Endothelial cell of umbilical vein (primary cell): Measurements from ENCODE around the gene PODXL2. TPM values are rescaled to one million over a fixed set of nuclear protein-coding genes. Genes with fewer than 3 reads are reported as not detected.

Experiments
- BruUV-seq: library from RNA; stranded (reverse); fragments of 400-500 nt; replicated peaks from 2 replicates; lab custom pipeline; 2021; lab: Mats Ljungman, UMichigan
- CTCF ChIA-PET: fragments of 300-600, 350-600 bp; sonication (Branson Sonifier 250); formaldehyde crosslinking; loops from one replicate; lab custom pipeline; 2021; ENCODE audit warnings: antibody characterized with exemption, inconsistent platforms; lab: Charles Lee
- POLR2A ChIA-PET: fragments of 300-600, 350-600 bp; sonication (Branson Sonifier 250); formaldehyde crosslinking; loops from one replicate; lab custom pipeline; 2021; ENCODE audit warnings: antibody characterized with exemption, inconsistent platforms; lab: Charles Lee
- DNase-seq: peaks from one replicate; pipeline ENCODE4 v3.0.0-alpha.2; 2011; ENCODE audit warnings: low read depth, low spot score
- FAIRE-seq: peaks from 2 replicates; lab custom pipeline; 2011; peaks lifted over from hg19 to GRCh38; lab: Jason Lieb, UNC
- H2AFZ ChIP-seq: 2 replicates; pipeline ENCODE4 v1.6.0; 2012; ENCODE audit warnings: low read depth, low read length, control low read depth, inconsistent platforms
- H3K27ac ChIP-seq: 2 replicates; pipeline ENCODE4 v1.5.1; 2011; ENCODE audit warnings: low read depth, mild to moderate bottlenecking, control low read depth, low read length, moderate library complexity; ENCODE audit not compliant: insufficient read depth
- H3K27me3 ChIP-seq, 2 experiments: 2 replicates each; pipeline versions ENCODE4 v1.6.0 to v1.6.1; 2011; ENCODE audit warnings: low read length in 2 of 2, mixed read lengths in 1 of 2; ENCODE audit not compliant: control insufficient read depth in 2 of 2, insufficient read depth in 2 of 2
- H3K36me3 ChIP-seq, 2 experiments: 2 replicates in 1 of 2; 3 replicates in 1 of 2; pipeline ENCODE4 v1.5.1; 2011; ENCODE audit warnings: low read length in 2 of 2, mild to moderate bottlenecking in 1 of 2, moderate library complexity in 1 of 2; ENCODE audit not compliant: control insufficient read depth in 2 of 2, insufficient read depth in 2 of 2; ENCODE audit errors: extremely low read depth in 1 of 2
- H3K4me1 ChIP-seq: 3 replicates; pipeline ENCODE4 v1.5.1; 2011; ENCODE audit warnings: mild to moderate bottlenecking, low read length; ENCODE audit not compliant: control insufficient read depth, insufficient read depth; ENCODE audit errors: extremely low read depth
- H3K4me2 ChIP-seq: 2 replicates; pipeline ENCODE4 v1.6.1; 2011; ENCODE audit warnings: low read length, control low read depth, mixed read lengths; ENCODE audit not compliant: insufficient read depth
- H3K4me3 ChIP-seq, 3 experiments: fragments of 200-600 bp in 1 of 3; sonication (generic), shearing (Covaris generic) in 1 of 3; replicated peaks in 1 of 3; 2 replicates each; pipeline ENCODE4 v1.5.1; 2011 to 2016; ENCODE audit warnings: control low read depth in 3 of 3, low read length in 3 of 3, mild to moderate bottlenecking in 2 of 3, inconsistent platforms in 1 of 3, low read depth in 1 of 3, moderate library complexity in 1 of 3; ENCODE audit not compliant: insufficient read depth in 1 of 3
- H3K79me2 ChIP-seq: 2 replicates; pipeline ENCODE4 v1.6.0; 2012; ENCODE audit warnings: low read length, inconsistent platforms; ENCODE audit not compliant: control insufficient read depth, insufficient read depth
- H3K9ac ChIP-seq: replicated peaks from 2 replicates; pipeline ENCODE3; 2011; ENCODE audit warnings: low read length, control low read depth; ENCODE audit not compliant: insufficient read depth; ENCODE audit errors: extremely low read depth
- H3K9me1 ChIP-seq: replicated peaks from 3 replicates; pipeline ENCODE4 v1.6.0; 2011; ENCODE audit warnings: mild to moderate bottlenecking, low read length; ENCODE audit not compliant: control insufficient read depth, insufficient read depth; ENCODE audit errors: extremely low read depth
- H3K9me3 ChIP-seq: replicated peaks from 2 replicates; pipeline ENCODE4 v1.5.1; 2012; ENCODE audit warnings: low read length, inconsistent platforms; ENCODE audit not compliant: control insufficient read depth, insufficient read depth
- H4K20me1 ChIP-seq: replicated peaks from 2 replicates; pipeline ENCODE3; 2011; ENCODE audit warnings: mild to moderate bottlenecking, low read length; ENCODE audit not compliant: control insufficient read depth, insufficient read depth; ENCODE audit errors: extremely low read depth
- CTCF ChIP-seq, 2 donors: IDR thresholded peaks; 1 replicate in 1 of 2; 2 replicates in 1 of 2; pipeline ENCODE4 v1.5.1; 2011; ENCODE audit warnings: low read length in 2 of 2, mild to moderate bottlenecking in 2 of 2, moderate library complexity in 2 of 2, control low read depth in 1 of 2, inconsistent platforms in 1 of 2, low read depth in 1 of 2; ENCODE audit not compliant: insufficient read depth in 1 of 2; ENCODE audit errors: extremely low read depth in 1 of 2
- POLR2A ChIP-seq: IDR thresholded peaks from 2 replicates; pipeline ENCODE4 v1.6.1; 2012; ENCODE audit warnings: low read depth, mild to moderate bottlenecking, control low read depth, low read length
- POLR2AphosphoS5 ChIP-seq: IDR thresholded peaks from 2 replicates; pipeline ENCODE4 v1.6.1; 2012; ENCODE audit warnings: low read depth, mild to moderate bottlenecking, control low read depth, low read length, moderate library complexity; ENCODE audit not compliant: insufficient read depth
- dilution Hi-C: fragments of 300-500 bp; cut with MboI; formaldehyde crosslinking; loops from one replicate; pipeline ENCODE4 v1.15.0; 2019; ENCODE audit warnings: low sequenced_read_pairs; ENCODE audit not compliant: extremely low pct_ligation_motif_present
- intact Hi-C: fragments of 100-400 bp; cut with micrococcal nuclease; formaldehyde crosslinking; loops from one replicate; pipeline ENCODE4 v1.10.0; 2022
- polyA plus RNA-seq, 4 experiments: library from polyadenylated mRNA; depleted of rRNA in 3 of 4; stranded (reverse) in 3 of 4; unstranded in 1 of 4; fragments of >200 nt; gene quantifications; 2 replicates each; pipeline versions ENCODE4 v1.2.1 to v1.2.3, GENCODE V29; 2011 to 2012; ENCODE audit warnings: missing spikeins in 1 of 4
- total RNA-seq: library from RNA; stranded (reverse); gene quantifications from 2 replicates; pipeline ENCODE4 v1.2.3, GENCODE V29; 2021

The PODXL2 gene
- total and polyA plus RNA-seq, 2 donors (not counting 3 experiments of a cell fraction or from before 2014, with no cell fraction given), result 5.5 to 6.5 TPM

GRCh38 chr3:127672429-127673190 lies 43.6 kb downstream of the PODXL2 start, which contains the start of gene ABTB1:
ABTB1 (plus strand) TSS chr3:127672952; CDS start chr3:127673026, 74 bp downstream.
- H3K27ac ChIP-seq, result peak within 1 kb of the TSS; percentile 10
- peak within 1 kb of the TSS; percentile 55 to 73 (median 65) for H3K4me3 ChIP-seq
- H3K36me3 ChIP-seq, result no peaks in the 10 kb centered on the region
- peaks cover 5% of the 10 kb centered on the region for H3K4me1 ChIP-seq
- intact Hi-C loops (no loop called here), dilution Hi-C loops (no loop called here)
- peak within 1 kb of the TSS; percentile 62 for H3K4me2 ChIP-seq
- H4K20me1 ChIP-seq, result no peaks in the 10 kb centered on the region
- POLR2A ChIA-PET, result no interaction called here
- H3K27me3 ChIP-seq, result no peaks in the 10 kb centered on the region
- no peaks in the 10 kb centered on the region for H3K79me2 ChIP-seq
- FAIRE-seq, result peak; percentile 62
- H3K9me3 ChIP-seq, result no peaks in the 10 kb centered on the region
- H2AFZ ChIP-seq, result peak within 1 kb of the TSS; percentile 95
- TSS peak; percentile 73 for BruUV-seq
- peak; percentile 25 for DNase-seq
- H3K9ac ChIP-seq, result peak within 1 kb of the TSS; percentile 56
- TF ChIP-seq CTCF (IDR thresholded peaks at IDR 0.05; ENCODE audit: extremely low read depth in 1 of 2, insufficient read depth in 1 of 2, low read depth in 1 of 2, low read length in 2 of 2) (no peak), POLR2A (peak; percentile 30), POLR2AphosphoS5 (peak; percentile 62)
- no peaks in the 10 kb centered on the region for H3K9me1 ChIP-seq
- CTCF ChIA-PET, result no interaction called here
